Neuronal stem cell (in vitro differentiated cells): ENCODE measurements around the gene MRPS33.

Experiments
- DNase-seq: peaks from one replicate; pipeline ENCODE4 v3.0.0-alpha.2; 2013; ENCODE audit warnings: low spot score
- H2AFZ ChIP-seq: one replicate; pipeline ENCODE4 v1.6.1; 2013; ENCODE audit warnings: mild to moderate bottlenecking, low read length, inconsistent platforms
- H2AK5ac ChIP-seq: 2 replicates; pipeline ENCODE4 v1.6.1; 2013; ENCODE audit warnings: low read depth, mild to moderate bottlenecking, inconsistent platforms, low read length, moderate library complexity, mixed read lengths
- H2BK120ac ChIP-seq: 2 replicates; pipeline ENCODE4 v1.6.1; 2013; ENCODE audit warnings: low read depth, mild to moderate bottlenecking, inconsistent platforms, low read length, moderate library complexity, mixed read lengths
- H2BK12ac ChIP-seq: one replicate; pipeline ENCODE4 v1.6.1; 2013; ENCODE audit warnings: low read length, inconsistent platforms
- H2BK15ac ChIP-seq: 2 replicates; pipeline ENCODE4 v1.6.1; 2013; ENCODE audit warnings: mild to moderate bottlenecking, low read length, inconsistent platforms, mixed read lengths
- H2BK5ac ChIP-seq: one replicate; pipeline ENCODE4 v1.6.1; 2013; ENCODE audit warnings: inconsistent platforms, mild to moderate bottlenecking, low read length, moderate library complexity
- H3K14ac ChIP-seq: one replicate; pipeline ENCODE4 v1.6.1; 2013; ENCODE audit warnings: low read length, inconsistent platforms
- H3K18ac ChIP-seq: 2 replicates; pipeline ENCODE4 v1.6.1; 2013; ENCODE audit warnings: low read length, inconsistent platforms
- H3K23ac ChIP-seq: 2 replicates; pipeline ENCODE4 v1.6.1; 2013; ENCODE audit warnings: low read depth, mild to moderate bottlenecking, mixed read lengths, low read length, inconsistent platforms; ENCODE audit not compliant: poor library complexity
- H3K27ac ChIP-seq: replicated peaks from 3 replicates; pipeline ENCODE4 v1.5.1; 2013; ENCODE audit warnings: low read length, inconsistent platforms
- H3K27me3 ChIP-seq, 3 experiments: 2 replicates each; pipeline ENCODE4 v1.6.1; 2013; ENCODE audit warnings: low read length in 3 of 3, mild to moderate bottlenecking in 2 of 3, inconsistent platforms in 1 of 3, low read depth in 1 of 3, mixed read lengths in 1 of 3, moderate library complexity in 1 of 3; ENCODE audit not compliant: control insufficient read depth in 3 of 3, insufficient read depth in 3 of 3
- H3K36me3 ChIP-seq, 2 donors: replicated peaks in 1 of 2; 2 replicates each; pipeline ENCODE4 v1.6.1; 2013; ENCODE audit warnings: low read length in 2 of 2; ENCODE audit not compliant: control insufficient read depth in 2 of 2, insufficient read depth in 2 of 2
- H3K4ac ChIP-seq: 2 replicates; pipeline ENCODE4 v1.6.1; 2013; ENCODE audit warnings: inconsistent platforms, mild to moderate bottlenecking, low read length, moderate library complexity
- H3K4me1 ChIP-seq, 2 donors: 1 replicate in 1 of 2; 2 replicates in 1 of 2; pipeline ENCODE4 v1.6.1; 2013; ENCODE audit warnings: low read length in 2 of 2, low read depth in 1 of 2; ENCODE audit not compliant: control insufficient read depth in 2 of 2, insufficient read depth in 1 of 2
- H3K4me2 ChIP-seq: one replicate; pipeline ENCODE4 v1.6.1; 2013; ENCODE audit warnings: mild to moderate bottlenecking, low read length, inconsistent platforms; ENCODE audit not compliant: insufficient read depth, poor library complexity, severe bottlenecking
- H3K4me3 ChIP-seq, 2 donors: 2 replicates each; pipeline ENCODE4 v1.5.1; 2013; ENCODE audit warnings: low read length in 2 of 2, mild to moderate bottlenecking in 2 of 2, inconsistent platforms in 1 of 2, moderate library complexity in 1 of 2
- H3K79me1 ChIP-seq: one replicate; pipeline ENCODE4 v1.6.1; 2013; ENCODE audit warnings: low read depth, mild to moderate bottlenecking, inconsistent platforms, low read length, moderate library complexity
- H3K9ac ChIP-seq: one replicate; pipeline ENCODE4 v1.6.1; 2013; ENCODE audit warnings: mild to moderate bottlenecking, low read depth, low read length, inconsistent platforms; ENCODE audit not compliant: poor library complexity
- H3K9me3 ChIP-seq, 2 donors: replicated peaks in 1 of 2; 2 replicates each; pipeline versions ENCODE3 to v1.6.1; 2013; ENCODE audit warnings: low read length in 2 of 2, mild to moderate bottlenecking in 2 of 2, inconsistent platforms in 1 of 2, low read depth in 1 of 2, mixed read lengths in 1 of 2, moderate library complexity in 1 of 2; ENCODE audit not compliant: control insufficient read depth in 2 of 2, insufficient read depth in 1 of 2
- H4K8ac ChIP-seq: one replicate; pipeline ENCODE4 v1.6.1; 2013; ENCODE audit warnings: low read depth, mild to moderate bottlenecking, inconsistent platforms, low read length, moderate library complexity
- H4K91ac ChIP-seq: one replicate; pipeline ENCODE4 v1.6.1; 2013; ENCODE audit warnings: low read length, low read depth, mild to moderate bottlenecking, inconsistent platforms; ENCODE audit not compliant: poor library complexity
- WGBS, 2 donors: extraction: QIAGEN DNeasy Blood & Tissue Kit; methylation state at CpG; one replicate each; pipeline ENCODE4 v1.1.7; 2013; ENCODE audit warnings: missing lambda C conversion rate in 2 of 2, mixed read lengths in 1 of 2; ENCODE audit not compliant: insufficient read length in 2 of 2, insufficient replicate concordance in 1 of 2; ENCODE audit errors: extremely low coverage in 2 of 2; 5-methylcytosine and 5-hydroxymethylcytosine counted together

The MRPS33 gene

GRCh38 chr7:140990193-140990962 is 24.4 kb downstream of the MRPS33 start:
- no peak overlapping the region for H3K18ac ChIP-seq
- H3K4me3 ChIP-seq = no peak overlapping the region
- H3K79me1 ChIP-seq = no peaks in the 10 kb centered on the region
- no peak overlapping the region for H3K14ac ChIP-seq
- H3K4me1 ChIP-seq = no peaks in the 10 kb centered on the region
- H2BK12ac ChIP-seq = no peak overlapping the region
- no peak overlapping the region for H3K4me2 ChIP-seq
- no peaks in the 10 kb centered on the region for H3K36me3 ChIP-seq
- no peak overlapping the region for H2BK120ac ChIP-seq
- H2BK5ac ChIP-seq = no peak overlapping the region
- no peaks in the 10 kb centered on the region for H3K9me3 ChIP-seq
- H2AFZ ChIP-seq = no peak overlapping the region
- no peak overlapping the region for H4K91ac ChIP-seq
- H3K23ac ChIP-seq = no peak overlapping the region
- H4K8ac ChIP-seq = no peak overlapping the region
- no peak overlapping the region for H3K9ac ChIP-seq
- H3K27ac ChIP-seq = no peak overlapping the region
- no peak for DNase-seq
- WGBS, 2 donors = no CpG with 5 or more reads among the region's 4 CpGs
- no peak overlapping the region for H2AK5ac ChIP-seq
- H3K4ac ChIP-seq = no peak overlapping the region
- no peaks in the 10 kb centered on the region for H3K27me3 ChIP-seq
- no peak overlapping the region for H2BK15ac ChIP-seq

- H3K27ac ChIP-seq = no peak overlapping the region
- no peak overlapping the region for H3K4me3 ChIP-seq
- H3K4me1 ChIP-seq = no peaks in the 10 kb centered on the region
- H2BK5ac ChIP-seq = no peak overlapping the region
- H3K79me1 ChIP-seq = no peaks in the 10 kb centered on the region
- H2BK120ac ChIP-seq = no peak overlapping the region
- no peaks in the 10 kb centered on the region for H3K27me3 ChIP-seq
- H3K14ac ChIP-seq = no peak overlapping the region
- DNase-seq = no peak
- no peak overlapping the region for H2BK12ac ChIP-seq
- H4K8ac ChIP-seq = no peak overlapping the region
- no peak overlapping the region for H2AK5ac ChIP-seq
- H3K9ac ChIP-seq = no peak overlapping the region
- peaks cover 0 to 4% of the 10 kb centered on the region in 2 donors for H3K9me3 ChIP-seq
- H3K4me2 ChIP-seq = no peak overlapping the region
- H2AFZ ChIP-seq = no peak overlapping the region
- H3K23ac ChIP-seq = no peak overlapping the region
- H3K4ac ChIP-seq = no peak overlapping the region
- H3K18ac ChIP-seq = no peak overlapping the region
- H2BK15ac ChIP-seq = no peak overlapping the region
- H3K36me3 ChIP-seq = no peaks in the 10 kb centered on the region
- H4K91ac ChIP-seq = no peak overlapping the region
Measured at GRCh38 chr7:140989068-140989467, 25.7 kb downstream of the MRPS33 start.

- Histone ChIP-seq H2BK5ac (no peak overlapping the region), H3K23ac (no peak overlapping the region), H3K9me3 (peaks cover 0 to 7% of the 10 kb centered on the region in 2 donors), H2BK15ac (no peak overlapping the region), H3K4me3 (no peak overlapping the region), H2BK120ac (no peak overlapping the region), H2AK5ac (no peak overlapping the region), H4K8ac (no peak overlapping the region), H3K79me1 (no peaks in the 10 kb centered on the region), H2AFZ (no peak overlapping the region), H4K91ac (no peak overlapping the region), H3K27me3 (no peaks in the 10 kb centered on the region), H3K4ac (no peak overlapping the region), H2BK12ac (no peak overlapping the region), H3K4me1 (no peaks in the 10 kb centered on the region), H3K27ac (no peak overlapping the region), H3K36me3 (no peaks in the 10 kb centered on the region), H3K14ac (no peak overlapping the region), H3K18ac (no peak overlapping the region), H3K4me2 (no peak overlapping the region), H3K9ac (no peak overlapping the region)
- DNase-seq = no peak
- WGBS, 2 donors = no CpG with 5 or more reads among the region's 4 CpGs
Measured at GRCh38 chr7:140983802-140984201, 30.9 kb downstream of the MRPS33 start.

- H2BK120ac ChIP-seq = no peak overlapping the region
- no peak overlapping the region for H3K4me3 ChIP-seq
- H3K4ac ChIP-seq = no peak overlapping the region
- H3K27me3 ChIP-seq = no peaks in the 10 kb centered on the region
- H3K14ac ChIP-seq = no peak overlapping the region
- no peak overlapping the region for H2BK12ac ChIP-seq
- H3K79me1 ChIP-seq = no peaks in the 10 kb centered on the region
- H3K4me1 ChIP-seq = no peaks in the 10 kb centered on the region
- no peak overlapping the region for H2AK5ac ChIP-seq
- no peak overlapping the region for H2BK15ac ChIP-seq
- no peak overlapping the region for H3K9ac ChIP-seq
- no peaks in the 10 kb centered on the region for H3K36me3 ChIP-seq
- peaks cover 0 to 7% of the 10 kb centered on the region in 2 donors for H3K9me3 ChIP-seq
- H3K23ac ChIP-seq = no peak overlapping the region
- no peak overlapping the region for H3K4me2 ChIP-seq
- WGBS, 2 donors = no CpG with 5 or more reads among the region's 2 CpGs
- H3K27ac ChIP-seq = no peak overlapping the region
- no peak for DNase-seq
- no peak overlapping the region for H2BK5ac ChIP-seq
- H2AFZ ChIP-seq = no peak overlapping the region
- H4K8ac ChIP-seq = no peak overlapping the region
- H4K91ac ChIP-seq = no peak overlapping the region
- H3K18ac ChIP-seq = no peak overlapping the region
Measured at GRCh38 chr7:140982508-140982907, 32.2 kb downstream of the MRPS33 start.
